T-cell (primary cell): Measurements from ENCODE around the gene RMND5B. TPM values are rescaled to one million over a fixed set of nuclear protein-coding genes. Genes with fewer than 3 reads are reported as not detected.
A peak's percentile ranks its signal among the peaks of the same experiment; 100 is the strongest.

Experiments used
- ATAC-seq, 4 experiments: fragments of 200-7000 bp in 3 of 4; fragments of 150-1000 bp in 1 of 4; cut with Tn5 transposase; replicated peaks in 1 of 4; 1 replicate in 3 of 4; 2 replicates in 1 of 4; pipeline ENCODE4 v1.10.0; 2021; ENCODE audit warnings: moderate library complexity in 3 of 4, mild to moderate bottlenecking in 2 of 4, moderate number of reproducible peaks in 1 of 4
- CTCF ChIA-PET, 2 donors: fragments of 300-600 bp; sonication (Branson Sonifier 250); formaldehyde crosslinking; loops; one replicate each; lab custom pipeline; 2022; ENCODE audit warnings: antibody characterized with exemption in 2 of 2; lab: Charles Lee
- POLR2A ChIA-PET, 2 donors: fragments of 300-600 bp; sonication (Branson Sonifier 250); formaldehyde crosslinking; loops; one replicate each; lab custom pipeline; 2022; ENCODE audit warnings: antibody characterized with exemption in 2 of 2; lab: Charles Lee
- DNase-seq, 35 experiments: peaks; one replicate each; pipeline versions ENCODE4 v3.0.0 to v3.0.0-alpha.2; 2013 to 2023
- H3K27ac ChIP-seq: one replicate; pipeline ENCODE4 v1.5.1; 2013; ENCODE audit warnings: low read length
- H3K27me3 ChIP-seq, 2 experiments: replicated peaks in 1 of 2; 1 replicate in 1 of 2; 2 replicates in 1 of 2; pipeline versions ENCODE4 v1.6.1 to v1.7.0; 2013; ENCODE audit warnings: low read length in 1 of 2, mixed read lengths in 1 of 2; ENCODE audit not compliant: control insufficient read depth in 2 of 2, insufficient read depth in 2 of 2; ENCODE audit errors: extremely low read depth in 1 of 2
- H3K36me3 ChIP-seq, 2 donors: 1 replicate in 1 of 2; 2 replicates in 1 of 2; pipeline versions ENCODE4 v1.6.1 to v1.7.0; 2013; ENCODE audit warnings: low read length in 1 of 2; ENCODE audit not compliant: control insufficient read depth in 2 of 2, insufficient read depth in 1 of 2; ENCODE audit errors: extremely low read depth in 1 of 2
- H3K4me1 ChIP-seq, 2 experiments: 1 replicate in 1 of 2; 2 replicates in 1 of 2; pipeline versions ENCODE4 v1.6.1 to v1.7.0; 2013; ENCODE audit warnings: low read length in 2 of 2, mixed read lengths in 1 of 2; ENCODE audit not compliant: insufficient read depth in 2 of 2, control insufficient read depth in 1 of 2; ENCODE audit errors: extremely low read depth in 1 of 2
- H3K4me3 ChIP-seq, 2 donors: 1 replicate in 1 of 2; 2 replicates in 1 of 2; pipeline versions ENCODE4 v1.5.1 to v1.7.0; 2013; ENCODE audit warnings: mild to moderate bottlenecking in 2 of 2, low read length in 1 of 2, moderate library complexity in 1 of 2; ENCODE audit not compliant: control insufficient read depth in 1 of 2; ENCODE audit errors: extremely low read depth in 1 of 2
- H3K9me3 ChIP-seq: 2 replicates; pipeline ENCODE4 v1.7.0; 2013
- H3K27ac Mint-ChIP-seq, 2 donors: one replicate each; pipeline ENCODE4 v1.8.0; 2020 to 2021; ENCODE audit warnings: mild to moderate bottlenecking in 2 of 2, mixed read lengths in 2 of 2
- H3K27me3 Mint-ChIP-seq, 2 donors: one replicate each; pipeline ENCODE4 v1.8.0; 2021 to 2022; ENCODE audit warnings: mixed read lengths in 2 of 2
- H3K36me3 Mint-ChIP-seq: one replicate; pipeline ENCODE4 v1.8.0; 2021; ENCODE audit warnings: mixed read lengths
- H3K4me1 Mint-ChIP-seq, 3 donors: one replicate each; pipeline ENCODE4 v1.8.0; 2020 to 2022; ENCODE audit warnings: mixed read lengths in 3 of 3, mild to moderate bottlenecking in 1 of 3
- H3K4me3 Mint-ChIP-seq, 3 donors: one replicate each; pipeline ENCODE4 v1.8.0; 2020 to 2022; ENCODE audit warnings: mild to moderate bottlenecking in 3 of 3, mixed read lengths in 3 of 3, moderate library complexity in 3 of 3
- H3K9me3 Mint-ChIP-seq, 3 donors: one replicate each; pipeline ENCODE4 v1.8.0; 2020 to 2022; ENCODE audit warnings: mixed read lengths in 3 of 3
- WGBS: methylation state at CpG from one replicate; pipeline ENCODE4 v1.1.5; 2013; ENCODE audit warnings: missing lambda C conversion rate; ENCODE audit not compliant: insufficient coverage; 5-methylcytosine and 5-hydroxymethylcytosine counted together
- total RNA-seq, 35 experiments: library from RNA in 6 of 35; stranded (reverse) in 6 of 35; fragments of 120-200 nt in 1 of 35; gene quantifications; one replicate each; pipeline versions ENCODE4 v1.2.1 to v1.2.4 and lab custom pipeline; 2013 to 2026

Gene RMND5B
- total RNA-seq, 5 donors from 2014 or later (not counting 1 experiment from before 2014, with no cell fraction given), result 22.4 to 40.9 (median 34.7) TPM

DNA sequence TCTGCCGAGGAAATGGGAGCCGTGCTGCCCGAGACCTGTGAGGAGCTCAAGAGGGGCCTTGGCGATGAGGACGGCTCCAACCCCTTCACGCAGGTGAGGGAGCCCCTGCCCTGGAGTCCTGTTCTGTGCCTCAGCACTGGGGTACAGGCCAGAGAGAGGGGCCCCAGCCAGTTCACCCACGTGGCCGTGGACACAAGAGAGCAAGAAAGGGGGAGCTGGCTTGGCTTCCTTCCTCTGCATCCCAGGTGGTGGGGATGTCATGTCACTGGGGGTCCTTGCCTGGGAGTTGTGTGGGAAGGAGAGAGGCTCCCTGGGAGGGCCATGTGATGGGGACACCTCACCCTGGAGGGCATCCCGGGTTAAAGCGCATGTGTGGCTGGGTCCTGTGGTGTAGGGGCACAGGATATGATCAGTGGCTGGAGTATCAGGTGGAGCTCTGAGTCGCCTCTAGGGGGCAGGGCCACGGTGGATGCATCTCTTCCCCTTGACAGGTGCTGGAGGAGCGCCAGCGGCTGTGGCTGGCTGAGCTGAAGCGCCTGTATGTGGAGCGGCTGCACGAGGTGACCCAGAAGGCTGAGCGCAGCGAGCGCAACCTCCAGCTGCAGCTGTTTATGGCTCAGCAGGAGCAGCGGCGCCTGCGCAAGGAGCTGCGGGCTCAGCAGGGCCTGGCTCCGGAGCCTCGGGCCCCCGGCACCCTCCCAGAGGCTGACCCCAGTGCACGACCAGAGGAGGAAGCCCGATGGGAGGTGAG is 10.0 kb upstream of the RMND5B start:
- H3K4me1 Mint-ChIP-seq, result peaks cover 26 to 35% (median 28%) of the 10 kb centered on the region in 3 donors
- CTCF ChIA-PET, result interaction anchor here (0.6 to 1.7 kb wide), 14 partner anchors 9 to 1754 kb away, joined by 3 to 8 read pairs (median 4); partner anchors contain the start of genes NHP2 (in 1 of the 2) and RMND5B (in 1 of the 2)
- H3K4me3 ChIP-seq, result peak overlapping the region; percentile 10 to 20

DNA sequence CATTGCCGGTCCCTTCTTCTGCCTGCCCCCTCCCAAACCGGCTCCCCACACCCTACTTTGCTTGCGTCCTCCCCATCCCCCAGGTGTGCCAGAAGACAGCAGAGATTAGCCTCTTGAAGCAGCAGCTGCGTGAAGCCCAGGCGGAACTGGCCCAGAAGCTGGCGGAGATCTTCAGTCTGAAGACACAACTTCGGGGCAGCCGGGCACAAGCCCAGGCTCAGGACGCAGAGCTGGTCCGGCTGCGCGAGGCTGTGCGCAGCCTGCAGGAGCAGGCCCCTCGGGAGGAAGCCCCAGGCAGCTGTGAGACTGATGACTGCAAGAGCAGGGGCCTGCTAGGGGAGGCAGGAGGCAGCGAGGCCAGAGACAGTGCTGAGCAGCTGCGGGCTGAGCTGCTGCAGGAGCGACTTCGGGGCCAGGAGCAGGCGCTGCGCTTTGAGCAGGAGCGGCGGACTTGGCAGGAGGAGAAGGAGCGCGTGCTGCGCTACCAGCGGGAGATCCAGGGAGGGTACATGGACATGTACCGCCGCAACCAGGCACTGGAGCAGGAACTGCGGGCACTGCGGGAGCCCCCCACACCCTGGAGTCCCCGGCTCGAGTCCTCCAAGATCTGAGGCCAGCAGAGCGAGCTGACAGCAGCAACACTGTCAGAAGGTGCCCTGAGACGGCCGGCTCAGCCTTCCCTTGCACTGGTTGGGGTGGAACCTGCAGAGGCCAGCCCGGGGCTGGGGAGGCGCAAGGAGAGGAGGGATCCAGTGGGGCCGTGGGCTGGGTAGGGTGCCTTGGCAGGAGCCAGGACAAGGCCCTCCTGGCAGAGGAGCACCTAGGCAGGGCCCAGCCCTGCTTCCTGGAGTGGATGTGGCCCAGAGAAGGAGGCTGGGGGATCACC is 9.2 kb upstream of the RMND5B start:
- ChIA-PET CTCF (interaction anchor here (0.6 to 1.7 kb wide), 11 partner anchors 10 to 46 kb away, joined by 3 to 8 read pairs (median 5); partner anchors contain the start of genes NHP2 (in 1 of the 2) and RMND5B (in 1 of the 2)), POLR2A (interaction anchor here in 1 of 2 donors (0.5 kb wide), 2 partner anchors 29 to 41 kb away, joined by 3 to 7 read pairs; no protein-coding TSS in a partner anchor)
- H3K4me3 ChIP-seq, result peak overlapping the region in 1 of 2 donors; percentile 20
- no peaks in the 10 kb centered on the region for H3K36me3 ChIP-seq
- WGBS, result 88% methylated on average over 30 of the region's 38 CpGs
- peak in 1 of 35 experiments; percentile 7 for DNase-seq
- H3K27me3 ChIP-seq, result peaks cover 0 to 45% of the 10 kb centered on the region in 2 experiments
- H3K4me1 ChIP-seq, result peaks cover 13 to 70% of the 10 kb centered on the region in 2 experiments
- Mint-ChIP-seq H3K27me3 (no peaks in the 10 kb centered on the region), H3K4me3 (peak overlapping the region; percentile 59 to 67 (median 60)), H3K4me1 (peaks cover 18 to 27% (median 19%) of the 10 kb centered on the region in 3 donors), H3K9me3 (no peaks in the 10 kb centered on the region), H3K27ac (peak overlapping the region in 1 of 2 donors; percentile 52), H3K36me3 (no peaks in the 10 kb centered on the region)
- no peak for ATAC-seq
- H3K9me3 ChIP-seq, result no peaks in the 10 kb centered on the region
- no peak overlapping the region for H3K27ac ChIP-seq

More for the DNA sequence above, 10.0 kb upstream of the RMND5B start:
- peak; percentile 81 to 92 (median 90) for ATAC-seq
- POLR2A ChIA-PET, result interaction anchor here (0.5 to 0.6 kb wide), 4 partner anchors 22 to 1761 kb away, joined by 3 to 7 read pairs (median 4); no protein-coding TSS in a partner anchor
- 30% methylated on average over 28 of the region's 29 CpGs for WGBS
- no peaks in the 10 kb centered on the region for H3K36me3 ChIP-seq
- Mint-ChIP-seq H3K9me3 (no peaks in the 10 kb centered on the region), H3K27me3 (no peaks in the 10 kb centered on the region), H3K27ac (peak overlapping the region in 1 of 2 donors; percentile 52), H3K4me3 (peak overlapping the region; percentile 59 to 67 (median 60)), H3K36me3 (no peaks in the 10 kb centered on the region)
- H3K4me1 ChIP-seq, result peaks cover 22 to 78% of the 10 kb centered on the region in 2 experiments
- no peak overlapping the region for H3K27ac ChIP-seq
- DNase-seq, result peak; percentile 61 to 92 (median 85)
- peaks cover 0 to 53% of the 10 kb centered on the region in 2 experiments for H3K27me3 ChIP-seq
- no peaks in the 10 kb centered on the region for H3K9me3 ChIP-seq

DNA sequence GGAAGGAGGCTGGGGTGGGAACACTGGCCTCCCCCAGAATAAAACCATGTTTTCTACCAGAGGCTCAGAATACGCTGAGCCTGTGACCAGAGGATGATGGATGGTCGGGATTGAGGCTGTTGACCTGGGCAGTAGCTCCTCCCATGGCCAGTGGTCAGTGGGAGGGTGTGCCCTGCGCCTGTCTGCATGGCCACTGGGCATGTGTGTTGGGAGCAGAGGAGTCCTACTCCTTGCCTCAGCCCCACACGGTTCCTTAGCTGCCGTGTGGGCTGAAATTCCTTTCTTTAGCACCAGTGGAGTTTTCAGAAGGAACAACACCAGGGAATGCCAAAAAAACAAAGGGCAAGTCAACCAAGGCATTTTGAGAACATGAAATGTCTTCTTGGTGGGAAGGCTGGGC is 8.5 kb upstream of the RMND5B start:
- WGBS, result 100% methylated on average over 2 of the region's 5 CpGs
- POLR2A ChIA-PET, result interaction anchor here in 1 of 2 donors (0.5 kb wide), 1 partner anchor 42 kb away, joined by 3 read pairs; no protein-coding TSS in a partner anchor
- Histone ChIP-seq H3K36me3 (no peaks in the 10 kb centered on the region), H3K27ac (no peak overlapping the region), H3K27me3 (peaks cover 0 to 38% of the 10 kb centered on the region in 2 experiments), H3K9me3 (no peaks in the 10 kb centered on the region), H3K4me3 (no peak overlapping the region), H3K4me1 (peaks cover 9 to 63% of the 10 kb centered on the region in 2 experiments)
- Mint-ChIP-seq H3K36me3 (no peaks in the 10 kb centered on the region), H3K4me1 (peaks cover 11 to 20% (median 12%) of the 10 kb centered on the region in 3 donors), H3K4me3 (no peak overlapping the region), H3K9me3 (no peaks in the 10 kb centered on the region), H3K27me3 (no peaks in the 10 kb centered on the region), H3K27ac (no peak overlapping the region)
- ATAC-seq (no peak), DNase-seq (no peak)
- CTCF ChIA-PET, result no interaction called here

DNA sequence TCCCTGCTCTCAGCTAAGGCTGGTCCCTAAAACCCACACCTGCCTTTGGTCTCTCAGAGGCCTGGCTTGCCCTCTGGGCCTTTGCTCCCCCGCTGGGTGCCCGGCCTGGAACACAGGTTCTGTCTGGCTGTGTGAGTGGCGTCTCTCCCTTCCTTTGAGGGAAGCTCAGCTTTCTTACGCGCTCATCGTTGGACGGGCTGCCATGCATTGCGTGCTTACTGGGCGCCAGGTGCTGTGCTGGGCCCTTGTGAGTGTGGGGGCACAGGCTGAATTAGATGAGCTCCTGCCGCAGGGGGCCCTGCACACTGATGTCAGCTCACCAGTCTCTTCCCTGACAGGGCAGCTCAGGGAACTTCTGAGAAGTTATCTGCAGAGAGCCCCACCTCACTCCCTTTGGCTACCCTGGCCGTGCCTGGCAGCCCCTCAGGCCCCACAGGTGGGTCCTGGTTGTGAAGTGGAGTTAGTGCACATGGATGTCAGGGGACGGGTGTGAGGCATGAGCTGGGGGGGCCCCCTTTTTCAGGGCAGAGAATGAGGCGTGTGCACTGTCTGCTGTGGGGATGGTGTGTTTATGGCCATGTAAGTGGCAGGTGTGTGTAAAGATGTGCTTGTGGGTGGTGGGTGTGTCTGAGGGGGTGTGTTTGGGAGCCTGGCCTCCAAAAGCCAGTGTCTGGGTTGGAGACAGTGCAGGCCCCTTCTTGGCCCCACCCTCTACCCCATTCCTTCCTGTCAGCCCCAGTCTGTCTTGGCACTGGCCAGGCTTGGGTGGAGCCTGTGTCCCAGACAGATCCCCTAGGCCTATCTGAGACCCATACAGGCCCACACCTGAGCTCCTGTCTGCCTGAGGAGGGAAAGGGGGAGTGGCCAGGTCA is 7.5 kb upstream of the RMND5B start:
- no peaks in the 10 kb centered on the region for H3K9me3 ChIP-seq
- no peaks in the 10 kb centered on the region for H3K36me3 ChIP-seq
- ChIA-PET POLR2A (no interaction called here), CTCF (interaction anchor here in 1 of 2 donors (0.8 kb wide), 1 partner anchor 47 kb away, joined by 3 read pairs; no protein-coding TSS in a partner anchor)
- no peak overlapping the region for H3K27ac Mint-ChIP-seq
- 96% methylated on average over 9 of the region's 13 CpGs for WGBS
- no peak overlapping the region for H3K4me3 ChIP-seq
- no peak overlapping the region for H3K27ac ChIP-seq
- DNase-seq, result peak in 1 of 35 experiments; percentile 1
- no peak overlapping the region for H3K4me3 Mint-ChIP-seq
- peaks cover 11 to 17% (median 12%) of the 10 kb centered on the region in 3 donors for H3K4me1 Mint-ChIP-seq
- no peaks in the 10 kb centered on the region for H3K36me3 Mint-ChIP-seq
- H3K4me1 ChIP-seq, result peaks cover 2 to 53% of the 10 kb centered on the region in 2 experiments
- ATAC-seq, result no peak
- no peaks in the 10 kb centered on the region for H3K27me3 Mint-ChIP-seq
- peaks cover 0 to 30% of the 10 kb centered on the region in 2 experiments for H3K27me3 ChIP-seq
- no peaks in the 10 kb centered on the region for H3K9me3 Mint-ChIP-seq

DNA sequence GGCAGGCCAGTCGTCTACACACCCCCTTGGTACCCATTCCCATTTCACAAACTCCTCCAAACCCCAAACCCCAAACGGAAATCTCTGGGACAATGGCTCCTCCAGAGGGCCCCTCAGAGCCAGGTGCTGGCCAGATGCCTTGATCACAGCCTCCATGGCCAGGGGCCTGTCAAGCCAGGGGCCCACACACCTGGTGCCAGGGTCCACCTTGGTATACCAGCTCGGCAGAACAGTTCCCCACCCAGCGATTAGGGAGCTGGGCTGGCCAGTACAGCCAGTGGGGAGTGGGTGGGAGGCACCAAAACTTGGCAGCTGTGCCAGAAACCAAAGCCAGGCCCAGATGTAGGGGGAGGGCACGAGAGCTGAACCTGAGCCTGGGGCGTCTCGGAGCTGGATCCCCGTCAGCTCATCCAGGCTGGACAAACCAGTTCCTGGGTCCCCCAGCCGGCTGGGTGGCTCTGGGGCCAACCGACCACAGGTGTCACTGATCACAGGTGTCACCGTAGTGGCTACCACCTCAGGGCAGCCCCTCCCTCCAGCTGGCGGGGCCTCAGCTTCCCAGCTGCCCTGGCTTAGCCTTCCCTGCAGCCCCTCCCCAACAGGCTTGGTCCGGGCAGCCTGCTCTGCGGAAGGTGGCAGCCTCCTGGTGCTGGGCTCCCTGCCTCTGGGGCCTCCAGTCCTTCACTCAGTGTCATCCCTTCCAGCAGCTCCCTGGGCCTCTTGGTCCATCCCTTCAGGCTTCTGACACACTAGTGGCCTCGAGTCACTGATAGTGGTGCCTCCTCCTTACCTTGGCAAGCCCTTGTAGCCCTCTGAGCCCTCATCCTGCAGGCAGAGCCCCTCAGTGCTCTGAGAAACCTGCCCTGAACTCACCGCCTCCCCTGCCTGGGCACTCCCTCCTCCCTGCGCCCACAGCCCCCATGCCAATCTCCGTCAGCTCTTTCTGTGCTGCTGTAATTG is 6.6 kb upstream of the RMND5B start:
- ATAC-seq (no peak), DNase-seq (no peak)
- CTCF ChIA-PET, result interaction anchor here in 1 of 2 donors (0.8 kb wide), 1 partner anchor 48 kb away, joined by 3 read pairs; no protein-coding TSS in a partner anchor
- H3K9me3 Mint-ChIP-seq, result no peaks in the 10 kb centered on the region
- Histone ChIP-seq H3K36me3 (no peaks in the 10 kb centered on the region), H3K4me3 (no peak overlapping the region), H3K4me1 (peaks cover 2 to 44% of the 10 kb centered on the region in 2 experiments), H3K27ac (no peak overlapping the region), H3K9me3 (no peaks in the 10 kb centered on the region), H3K27me3 (peaks cover 0 to 29% of the 10 kb centered on the region in 2 experiments)
- H3K27ac Mint-ChIP-seq, result no peak overlapping the region
- POLR2A ChIA-PET, result no interaction called here
- H3K4me1 Mint-ChIP-seq, result peaks cover 11 to 14% (median 12%) of the 10 kb centered on the region in 3 donors
- no peak overlapping the region for H3K4me3 Mint-ChIP-seq
- no peaks in the 10 kb centered on the region for H3K36me3 Mint-ChIP-seq
- 92% methylated on average over 14 of the region's 18 CpGs for WGBS
- no peaks in the 10 kb centered on the region for H3K27me3 Mint-ChIP-seq
